Lower lobe of right lung (tissue), 2 donors: ENCODE data around the gene TLN1. TPM values are rescaled to one million over a fixed set of nuclear protein-coding genes. Genes with fewer than 3 reads are reported as not detected.

Experiments
- ATAC-seq, 2 donors: fragments of 200-7000 bp; cut with Tn5 transposase; one replicate each; pipeline ENCODE4 v1.9.1; 2020 to 2022; ENCODE audit warnings: mild to moderate bottlenecking in 2 of 2, moderate library complexity in 2 of 2
- DNase-seq: peaks from one replicate; pipeline ENCODE4 v3.0.0-alpha.2; 2020
- H3K27ac ChIP-seq: fragments of 200-600 bp; one replicate; pipeline ENCODE4 v1.8.0; 2022
- H3K27me3 ChIP-seq: fragments of 200-600 bp; one replicate; pipeline ENCODE4 v1.8.0; 2022; ENCODE audit warnings: low read depth
- H3K36me3 ChIP-seq: fragments of 200-600 bp; one replicate; pipeline ENCODE4 v1.8.0; 2022; ENCODE audit warnings: mild to moderate bottlenecking
- H3K4me1 ChIP-seq: fragments of 200-600 bp; one replicate; pipeline ENCODE4 v1.8.0; 2022
- H3K4me3 ChIP-seq: fragments of 200-600 bp; one replicate; pipeline ENCODE4 v1.8.0; 2022; ENCODE audit warnings: mild to moderate bottlenecking
- H3K9me3 ChIP-seq: fragments of 200-600 bp; one replicate; pipeline ENCODE4 v1.8.0; 2022
- CTCF ChIP-seq: fragments of 200-600 bp; IDR thresholded peaks from one replicate; pipeline ENCODE4 v1.8.0; 2022; ENCODE audit warnings: antibody characterized with exemption, mild to moderate bottlenecking
- intact Hi-C: fragments of 100-400 bp; cut with DNase I; formaldehyde crosslinking; loops from one replicate; pipeline ENCODE4 v1.11.0; 2022
- total RNA-seq: library from RNA; stranded (reverse); fragmentation: NEBNext Ultra II Directional; extraction: Animal tissue kit (Norgen Biotek cat#: 25700); gene quantifications from one replicate; pipeline ENCODE4 v1.2.1, GENCODE V29; 2021
- donor health status: DM: no; HTN: yes; CAD: no; lungs with severe emphysema.

Gene TLN1
- total RNA-seq, 1 donor from 2014 or later: 406 TPM

GRCh38 chr9:35697486-35697885 lies 34.5 kb downstream of the TLN1 start:
- ATAC-seq (peak in 1 of 2 donors; percentile 5), DNase-seq (no peak)
- Histone ChIP-seq H3K27me3 (no peaks in the 10 kb centered on the region), H3K36me3 (peaks cover 69% of the 10 kb centered on the region), H3K4me1 (peaks cover 15% of the 10 kb centered on the region), H3K9me3 (no peaks in the 10 kb centered on the region), H3K27ac (peak overlapping the region; percentile 73), H3K4me3 (no peak overlapping the region)
- no peak for TF ChIP-seq CTCF
- intact Hi-C loops: no loop called here

- Histone ChIP-seq H3K4me3 (no peak overlapping the region), H3K27ac (peak overlapping the region; percentile 73), H3K4me1 (peaks cover 16% of the 10 kb centered on the region), H3K9me3 (no peaks in the 10 kb centered on the region), H3K27me3 (no peaks in the 10 kb centered on the region), H3K36me3 (peaks cover 61% of the 10 kb centered on the region)
- intact Hi-C loops: no loop called here
- ATAC-seq: peak; percentile 88
- TF ChIP-seq CTCF: peak; percentile 94
- DNase-seq: peak; percentile 61
Observed at GRCh38 chr9:35696520-35697215, 35.3 kb downstream of the TLN1 start.

GRCh38 chr9:35695943-35696401 lies 36.0 kb downstream of the TLN1 start:
- peak overlapping the region; percentile 73 for H3K27ac ChIP-seq
- H3K9me3 ChIP-seq: no peaks in the 10 kb centered on the region
- intact Hi-C loops: no loop called here
- no peak for TF ChIP-seq CTCF
- ATAC-seq (peak in 1 of 2 donors; percentile 48), DNase-seq (no peak)
- H3K4me3 ChIP-seq: no peak overlapping the region
- H3K27me3 ChIP-seq: no peaks in the 10 kb centered on the region
- peaks cover 54% of the 10 kb centered on the region for H3K36me3 ChIP-seq
- peaks cover 23% of the 10 kb centered on the region for H3K4me1 ChIP-seq

- no peaks in the 10 kb centered on the region for H3K27me3 ChIP-seq
- intact Hi-C loops: no loop called here
- peaks cover 13% of the 10 kb centered on the region for H3K36me3 ChIP-seq
- peak overlapping the region; percentile 73 for H3K4me3 ChIP-seq
- no peak for ATAC-seq
- no peak for DNase-seq
- peak overlapping the region; percentile 80 for H3K27ac ChIP-seq
- no peaks in the 10 kb centered on the region for H3K9me3 ChIP-seq
- no peak for TF ChIP-seq CTCF
- peaks cover 25% of the 10 kb centered on the region for H3K4me1 ChIP-seq
Observed at GRCh38 chr9:35691757-35692301, 40.2 kb downstream of the TLN1 start.

GRCh38 chr9:35691334-35691650 lies 40.7 kb downstream of the TLN1 start:
- TF ChIP-seq CTCF: no peak
- Histone ChIP-seq H3K4me1 (peaks cover 19% of the 10 kb centered on the region), H3K27me3 (no peaks in the 10 kb centered on the region), H3K4me3 (peak overlapping the region; percentile 73), H3K27ac (peak overlapping the region; percentile 80), H3K9me3 (no peaks in the 10 kb centered on the region), H3K36me3 (peaks cover 7% of the 10 kb centered on the region)
- peak in 1 of 2 donors; percentile 46 for ATAC-seq
- no peak for DNase-seq
- intact Hi-C loops: no loop called here
